ENCODE data around the gene GGT5.

GGT5 gene

GRCh38 chr22:24178502-24179440 lies 66.1 kb downstream of the GGT5 start:
- no peak overlapping the region for H2AFZ ChIP-seq (ENCODE audit: low read depth, low read length)
- no peak overlapping the region for H2BK15ac ChIP-seq (ENCODE audit: low read depth, poor library complexity, severe bottlenecking)
- no peak overlapping the region for H3K27ac ChIP-seq (ENCODE audit: low read length, poor library complexity, severe bottlenecking)
- no peak overlapping the region for H3K4ac ChIP-seq (ENCODE audit: low read depth in 1 of 2, low read length in 2 of 2)
- H3K14ac ChIP-seq (ENCODE audit: low read length in 2 of 2), result no peak overlapping the region
- no peak overlapping the region for H3K4me2 ChIP-seq (ENCODE audit: low read length, poor library complexity, severe bottlenecking)
- H4K91ac ChIP-seq (ENCODE audit: low read length), result no peak overlapping the region
- H3K9me3 ChIP-seq (ENCODE audit: control insufficient read depth, low read length), result no peaks in the 10 kb centered on the region
- 92% methylated on average over 20 of the region's 21 CpGs for WGBS
- no peak overlapping the region for H2BK120ac ChIP-seq (ENCODE audit: low read depth, low read length)
- no peak overlapping the region for H4K8ac ChIP-seq (ENCODE audit: low read length)
- H2BK5ac ChIP-seq (ENCODE audit: low read depth, low read length, poor library complexity, severe bottlenecking), result no peak overlapping the region
- H3K36me3 ChIP-seq (ENCODE audit: control insufficient read depth in 1 of 2, insufficient read depth in 2 of 2, low read depth in 1 of 2, low read length in 2 of 2), result peaks cover 33 to 55% of the 10 kb centered on the region in 2 experiments
- H3K4me1 ChIP-seq (ENCODE audit: control insufficient read depth, insufficient read depth, low read depth, low read length), result peaks cover 8% of the 10 kb centered on the region
- H2AK5ac ChIP-seq (ENCODE audit: low read length, severe bottlenecking), result no peak overlapping the region
- H3K27me3 ChIP-seq (ENCODE audit: control insufficient read depth in 1 of 2, insufficient read depth in 1 of 2, low read length in 2 of 2), result no peaks in the 10 kb centered on the region
- H3K18ac ChIP-seq (ENCODE audit: low read depth in 1 of 2, low read length in 2 of 2), result no peak overlapping the region
- no peak overlapping the region for H2BK12ac ChIP-seq (ENCODE audit: low read length in 2 of 2)
- no peak for DNase-seq
- peaks cover 7% of the 10 kb centered on the region for H3K79me1 ChIP-seq (replicated peaks; ENCODE audit: low read length, poor library complexity, severe bottlenecking)
- no peak overlapping the region for H3K4me3 ChIP-seq (ENCODE audit: insufficient read depth in 1 of 2, low read depth in 1 of 2, low read length in 2 of 2)
- no peak overlapping the region for H3K23ac ChIP-seq (ENCODE audit: low read length in 2 of 2)
- no peak overlapping the region for H3K9ac ChIP-seq (ENCODE audit: low read length)

GRCh38 chr22:24178021-24178431 lies 66.9 kb downstream of the GGT5 start:
- Histone ChIP-seq H2BK5ac (ENCODE audit: low read depth, low read length, poor library complexity, severe bottlenecking) (no peak overlapping the region), H2BK120ac (ENCODE audit: low read depth, low read length) (no peak overlapping the region), H3K4me2 (ENCODE audit: low read length, poor library complexity, severe bottlenecking) (no peak overlapping the region), H3K36me3 (ENCODE audit: control insufficient read depth in 1 of 2, insufficient read depth in 2 of 2, low read depth in 1 of 2, low read length in 2 of 2) (peaks cover 37 to 60% of the 10 kb centered on the region in 2 experiments), H3K79me1 (replicated peaks; ENCODE audit: low read length, poor library complexity, severe bottlenecking) (peaks cover 7% of the 10 kb centered on the region), H3K14ac (ENCODE audit: low read length in 2 of 2) (no peak overlapping the region), H3K27me3 (ENCODE audit: control insufficient read depth in 1 of 2, insufficient read depth in 1 of 2, low read length in 2 of 2) (no peaks in the 10 kb centered on the region), H3K4ac (ENCODE audit: low read depth in 1 of 2, low read length in 2 of 2) (no peak overlapping the region), H3K23ac (ENCODE audit: low read length in 2 of 2) (no peak overlapping the region), H4K91ac (ENCODE audit: low read length) (no peak overlapping the region), H3K27ac (ENCODE audit: low read length, poor library complexity, severe bottlenecking) (no peak overlapping the region), H3K18ac (ENCODE audit: low read depth in 1 of 2, low read length in 2 of 2) (no peak overlapping the region), H3K9ac (ENCODE audit: low read length) (no peak overlapping the region), H3K9me3 (ENCODE audit: control insufficient read depth, low read length) (no peaks in the 10 kb centered on the region), H2AFZ (ENCODE audit: low read depth, low read length) (no peak overlapping the region), H2AK5ac (ENCODE audit: low read length, severe bottlenecking) (no peak overlapping the region), H3K4me3 (ENCODE audit: insufficient read depth in 1 of 2, low read depth in 1 of 2, low read length in 2 of 2) (no peak overlapping the region), H3K4me1 (ENCODE audit: control insufficient read depth, insufficient read depth, low read depth, low read length) (peaks cover 8% of the 10 kb centered on the region), H2BK15ac (ENCODE audit: low read depth, poor library complexity, severe bottlenecking) (peak overlapping the region; percentile 12), H2BK12ac (ENCODE audit: low read length in 2 of 2) (no peak overlapping the region), H4K8ac (ENCODE audit: low read length) (no peak overlapping the region)
- no peak for DNase-seq
- WGBS, result 97% methylated on average over 12 of the region's 12 CpGs

DNA sequence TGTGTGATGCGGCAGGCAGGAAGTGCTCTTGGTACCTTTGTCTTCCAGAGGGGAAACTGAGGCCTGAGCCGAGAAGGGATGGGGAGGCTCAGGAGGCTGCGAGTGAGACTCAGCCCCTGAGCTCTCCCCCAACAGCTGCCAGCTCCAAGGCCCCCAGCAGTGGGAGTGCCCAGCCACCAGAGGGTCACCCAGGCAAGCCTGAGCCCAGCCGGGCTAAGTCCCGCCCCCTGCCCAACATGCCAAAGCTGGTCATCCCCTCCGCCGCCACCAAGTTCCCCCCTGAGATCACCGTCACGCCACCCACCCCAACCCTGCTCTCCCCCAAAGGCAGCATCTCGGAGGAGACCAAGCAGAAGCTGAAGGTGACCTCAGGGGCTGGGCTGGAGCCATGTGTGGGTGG lies 67.4 kb downstream of the GGT5 start:
- Histone ChIP-seq H2AK5ac (ENCODE audit: low read length, severe bottlenecking) (no peak overlapping the region), H2BK120ac (ENCODE audit: low read depth, low read length) (no peak overlapping the region), H2AFZ (ENCODE audit: low read depth, low read length) (no peak overlapping the region), H3K14ac (ENCODE audit: low read length in 2 of 2) (no peak overlapping the region), H3K4ac (ENCODE audit: low read depth in 1 of 2, low read length in 2 of 2) (no peak overlapping the region), H3K23ac (ENCODE audit: low read length in 2 of 2) (no peak overlapping the region), H3K79me1 (replicated peaks; ENCODE audit: low read length, poor library complexity, severe bottlenecking) (peaks cover 7% of the 10 kb centered on the region), H3K9ac (ENCODE audit: low read length) (no peak overlapping the region), H4K8ac (ENCODE audit: low read length) (no peak overlapping the region), H2BK15ac (ENCODE audit: low read depth, poor library complexity, severe bottlenecking) (no peak overlapping the region), H3K27ac (ENCODE audit: low read length, poor library complexity, severe bottlenecking) (no peak overlapping the region), H3K9me3 (ENCODE audit: control insufficient read depth, low read length) (no peaks in the 10 kb centered on the region), H3K27me3 (ENCODE audit: control insufficient read depth in 1 of 2, insufficient read depth in 1 of 2, low read length in 2 of 2) (no peaks in the 10 kb centered on the region), H3K18ac (ENCODE audit: low read depth in 1 of 2, low read length in 2 of 2) (no peak overlapping the region), H3K4me1 (ENCODE audit: control insufficient read depth, insufficient read depth, low read depth, low read length) (peaks cover 8% of the 10 kb centered on the region), H3K36me3 (ENCODE audit: control insufficient read depth in 1 of 2, insufficient read depth in 2 of 2, low read depth in 1 of 2, low read length in 2 of 2) (peaks cover 43 to 66% of the 10 kb centered on the region in 2 experiments), H2BK12ac (ENCODE audit: low read length in 2 of 2) (no peak overlapping the region), H2BK5ac (ENCODE audit: low read depth, low read length, poor library complexity, severe bottlenecking) (no peak overlapping the region), H3K4me2 (ENCODE audit: low read length, poor library complexity, severe bottlenecking) (no peak overlapping the region), H3K4me3 (ENCODE audit: insufficient read depth in 1 of 2, low read depth in 1 of 2, low read length in 2 of 2) (no peak overlapping the region), H4K91ac (ENCODE audit: low read length) (no peak overlapping the region)
- WGBS, result 100% methylated on average over 9 of the region's 10 CpGs
- no peak for DNase-seq

DNA sequence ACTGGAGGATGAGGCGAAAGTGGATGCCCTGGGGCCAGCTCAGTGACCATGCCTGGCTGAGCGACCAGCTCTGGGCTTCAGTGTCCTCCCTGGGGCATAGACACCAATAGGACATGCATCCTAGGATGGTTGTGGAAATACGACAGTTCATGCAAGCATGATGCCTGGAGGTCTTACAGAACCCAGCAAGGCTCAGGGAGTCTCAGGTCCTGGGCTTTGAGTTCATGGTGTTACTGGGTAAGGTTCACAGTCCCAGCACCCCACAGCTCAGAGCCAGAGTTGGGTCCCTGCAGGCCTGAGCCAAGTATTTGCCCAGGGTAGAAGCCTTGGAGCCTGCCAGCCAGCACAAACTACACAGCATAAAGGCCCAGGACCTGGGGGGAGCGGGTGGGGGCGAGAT lies 67.8 kb downstream of the GGT5 start:
- Histone ChIP-seq H3K27me3 (ENCODE audit: control insufficient read depth in 1 of 2, insufficient read depth in 1 of 2, low read length in 2 of 2) (no peaks in the 10 kb centered on the region), H3K9me3 (ENCODE audit: control insufficient read depth, low read length) (no peaks in the 10 kb centered on the region), H3K36me3 (ENCODE audit: control insufficient read depth in 1 of 2, insufficient read depth in 2 of 2, low read depth in 1 of 2, low read length in 2 of 2) (peaks cover 47 to 70% of the 10 kb centered on the region in 2 experiments), H3K4me2 (ENCODE audit: low read length, poor library complexity, severe bottlenecking) (no peak overlapping the region), H3K18ac (ENCODE audit: low read depth in 1 of 2, low read length in 2 of 2) (no peak overlapping the region), H2BK120ac (ENCODE audit: low read depth, low read length) (no peak overlapping the region), H2BK15ac (ENCODE audit: low read depth, poor library complexity, severe bottlenecking) (peak overlapping the region; percentile 21), H3K4me3 (ENCODE audit: insufficient read depth in 1 of 2, low read depth in 1 of 2, low read length in 2 of 2) (no peak overlapping the region), H4K8ac (ENCODE audit: low read length) (no peak overlapping the region), H2AK5ac (ENCODE audit: low read length, severe bottlenecking) (no peak overlapping the region), H3K9ac (ENCODE audit: low read length) (no peak overlapping the region), H3K14ac (ENCODE audit: low read length in 2 of 2) (no peak overlapping the region), H3K27ac (ENCODE audit: low read length, poor library complexity, severe bottlenecking) (no peak overlapping the region), H4K91ac (ENCODE audit: low read length) (no peak overlapping the region), H3K79me1 (replicated peaks; ENCODE audit: low read length, poor library complexity, severe bottlenecking) (peaks cover 7% of the 10 kb centered on the region), H2AFZ (ENCODE audit: low read depth, low read length) (no peak overlapping the region), H2BK12ac (ENCODE audit: low read length in 2 of 2) (no peak overlapping the region), H3K23ac (ENCODE audit: low read length in 2 of 2) (no peak overlapping the region), H2BK5ac (ENCODE audit: low read depth, low read length, poor library complexity, severe bottlenecking) (no peak overlapping the region), H3K4me1 (ENCODE audit: control insufficient read depth, insufficient read depth, low read depth, low read length) (peaks cover 8% of the 10 kb centered on the region), H3K4ac (ENCODE audit: low read depth in 1 of 2, low read length in 2 of 2) (no peak overlapping the region)
- 95% methylated on average over 5 of the region's 5 CpGs for WGBS
- DNase-seq, result no peak
